B cell (primary cell): ENCODE measurements around the gene PLAC1. TPM values are rescaled to one million over a fixed set of nuclear protein-coding genes. Genes with fewer than 3 reads are reported as not detected.

Source experiments
- ATAC-seq: fragments of 200-7000 bp; cut with Tn5 transposase; one replicate; pipeline ENCODE4 v1.10.0; 2021; ENCODE audit warnings: low read depth, mild to moderate bottlenecking, moderate number of reproducible peaks, moderate library complexity
- CTCF ChIA-PET: fragments of 350-600 bp; sonication (Branson Sonifier 250); formaldehyde crosslinking; loops from one replicate; lab custom pipeline; 2021; ENCODE audit warnings: antibody characterized with exemption, inconsistent platforms; lab: Charles Lee
- POLR2A ChIA-PET: fragments of 350-600 bp; sonication (Branson Sonifier 250); formaldehyde crosslinking; loops from one replicate; lab custom pipeline; 2021; ENCODE audit warnings: antibody characterized with exemption; lab: Charles Lee
- DNase-seq: peaks from one replicate; pipeline ENCODE4 v3.0.0; 2013
- H2AFZ ChIP-seq: 2 replicates; pipeline ENCODE4 v1.6.1; 2012; ENCODE audit warnings: mild to moderate bottlenecking, low read depth, low read length; ENCODE audit not compliant: insufficient read depth, poor library complexity, severe bottlenecking
- H3K27ac ChIP-seq, 2 donors: 1 replicate in 1 of 2; 2 replicates in 1 of 2; pipeline ENCODE4 v1.5.1; 2012 to 2013; ENCODE audit warnings: low read length in 2 of 2, mild to moderate bottlenecking in 2 of 2, moderate library complexity in 1 of 2
- H3K27me3 ChIP-seq, 4 experiments: fragments of 200-600 bp in 1 of 4; sonication (generic) in 1 of 4; replicated peaks in 1 of 4; 1 replicate in 2 of 4; 2 replicates in 2 of 4; pipeline versions ENCODE4 v1.6.1 to v1.7.0; 2013 to 2016; ENCODE audit warnings: low read length in 3 of 4, mild to moderate bottlenecking in 2 of 4, mixed read lengths in 1 of 4, moderate library complexity in 1 of 4; ENCODE audit not compliant: insufficient read depth in 4 of 4, control insufficient read depth in 3 of 4; ENCODE audit errors: control extremely low read depth in 1 of 4
- H3K36me3 ChIP-seq, 2 experiments: replicated peaks in 1 of 2; 1 replicate in 1 of 2; 2 replicates in 1 of 2; pipeline versions ENCODE4 v1.6.1 to v1.7.1; 2013; ENCODE audit warnings: low read length in 1 of 2; ENCODE audit not compliant: insufficient read depth in 2 of 2, control insufficient read depth in 1 of 2; ENCODE audit errors: control extremely low read depth in 1 of 2, extremely low read depth in 1 of 2
- H3K4me1 ChIP-seq, 2 donors: fragments of 200-600 bp in 1 of 2; sonication (generic) in 1 of 2; 1 replicate in 1 of 2; 2 replicates in 1 of 2; pipeline versions ENCODE4 v1.5.1 to v1.6.1; 2013 to 2017; ENCODE audit warnings: low read length in 2 of 2; ENCODE audit not compliant: control insufficient read depth in 2 of 2, insufficient read depth in 2 of 2
- H3K4me2 ChIP-seq: replicated peaks from 2 replicates; pipeline ENCODE3; 2012; ENCODE audit warnings: mild to moderate bottlenecking, low read depth, low read length; ENCODE audit not compliant: poor library complexity, severe bottlenecking
- H3K4me3 ChIP-seq, 5 experiments: fragments of 200-600 bp in 1 of 5; sonication (generic) in 1 of 5; 1 replicate in 3 of 5; 2 replicates in 2 of 5; pipeline versions ENCODE4 v1.5.1 to v1.7.0; 2011 to 2016; ENCODE audit warnings: low read length in 4 of 5, mild to moderate bottlenecking in 4 of 5, low read depth in 2 of 5, control low read depth in 1 of 5, moderate library complexity in 1 of 5; ENCODE audit not compliant: insufficient read depth in 1 of 5; ENCODE audit errors: control extremely low read depth in 1 of 5, extremely low read depth in 1 of 5
- H3K79me2 ChIP-seq: fragments of 200-600 bp; sonication (generic); one replicate; pipeline ENCODE4 v1.6.0; 2016; ENCODE audit warnings: low read length; ENCODE audit not compliant: control insufficient read depth, insufficient read depth
- H3K9ac ChIP-seq: fragments of 200-600 bp; sonication (generic); 2 replicates; pipeline ENCODE4 v1.6.1; 2017; ENCODE audit warnings: mild to moderate bottlenecking, low read length, moderate library complexity
- H3K9me3 ChIP-seq, 3 donors: one replicate each; pipeline versions ENCODE4 v1.6.1 to v1.7.1; 2013; ENCODE audit warnings: low read length in 2 of 3; ENCODE audit not compliant: control insufficient read depth in 2 of 3, insufficient read depth in 1 of 3; ENCODE audit errors: control extremely low read depth in 1 of 3
- H4K20me1 ChIP-seq: 2 replicates; pipeline ENCODE4 v1.6.0; 2012; ENCODE audit warnings: mild to moderate bottlenecking, low read length; ENCODE audit not compliant: insufficient read depth, control insufficient read depth, poor library complexity, severe bottlenecking
- H3K27ac Mint-ChIP-seq: one replicate; pipeline ENCODE4 v1.8.0; 2021; ENCODE audit warnings: mixed read lengths
- H3K27me3 Mint-ChIP-seq: one replicate; pipeline ENCODE4 v1.8.0; 2021; ENCODE audit warnings: mixed read lengths
- H3K4me1 Mint-ChIP-seq: one replicate; pipeline ENCODE4 v1.8.0; 2021; ENCODE audit warnings: mixed read lengths
- H3K4me3 Mint-ChIP-seq: one replicate; pipeline ENCODE4 v1.8.0; 2021; ENCODE audit warnings: mixed read lengths
- H3K9me3 Mint-ChIP-seq: one replicate; pipeline ENCODE4 v1.8.0; 2022; ENCODE audit warnings: mixed read lengths; ENCODE audit not compliant: insufficient read depth
- CTCF ChIP-seq: fragments of 200-600 bp; IDR thresholded peaks from one replicate; pipeline ENCODE4 v1.8.0; 2022; ENCODE audit warnings: antibody characterized with exemption, mild to moderate bottlenecking
- EZH2 ChIP-seq: IDR thresholded peaks from 2 replicates; pipeline ENCODE4 v1.6.1; 2012; ENCODE audit warnings: borderline replicate concordance, low read depth, mild to moderate bottlenecking, moderate library complexity, low read length; ENCODE audit not compliant: insufficient read depth, poor library complexity, severe bottlenecking
- WGBS: methylation state at CpG from one replicate; pipeline ENCODE4 v1.1.5; 2013; ENCODE audit warnings: missing lambda C conversion rate; ENCODE audit not compliant: insufficient coverage; 5-methylcytosine and 5-hydroxymethylcytosine counted together
- intact Hi-C: fragments of 100-400 bp; cut with micrococcal nuclease; formaldehyde crosslinking; loops from one replicate; pipeline ENCODE4 v1.10.0; 2022
- polyA plus RNA-seq: library from polyadenylated mRNA; depleted of rRNA; stranded (reverse); fragments of >200 nt; gene quantifications from 2 replicates; pipeline ENCODE4 v1.2.3, GENCODE V29; 2012
- total RNA-seq, 2 donors: library from RNA; stranded (reverse); fragments of 120-200 nt in 1 of 2; gene quantifications; 1 replicate in 1 of 2; 2 replicates in 1 of 2; pipeline versions ENCODE4 v1.2.3 to v1.2.4, GENCODE V29; 2013 to 2022

PLAC1 gene
- total and polyA plus RNA-seq, 2 donors (not counting 1 experiment from before 2014, with no cell fraction given): not detected

GRCh38 chrX:134602410-134602809 lies 55.9 kb downstream of the PLAC1 start:
- Histone ChIP-seq H3K9ac (no peak overlapping the region), H3K27ac (no peak overlapping the region), H3K36me3 (no peaks in the 10 kb centered on the region), H3K9me3 (no peaks in the 10 kb centered on the region), H2AFZ (no peak overlapping the region), H3K4me2 (no peak overlapping the region), H3K4me1 (no peaks in the 10 kb centered on the region), H3K27me3 (peaks cover 0 to 11% (median 0%) of the 10 kb centered on the region in 4 experiments), H3K4me3 (no peak overlapping the region), H4K20me1 (no peaks in the 10 kb centered on the region), H3K79me2 (no peaks in the 10 kb centered on the region)
- H3K4me3 Mint-ChIP-seq: no peak overlapping the region
- TF ChIP-seq CTCF (no peak), EZH2 (no peak)
- no peak overlapping the region for H3K27ac Mint-ChIP-seq
- no peaks in the 10 kb centered on the region for H3K4me1 Mint-ChIP-seq
- no peaks in the 10 kb centered on the region for H3K9me3 Mint-ChIP-seq
- no peak for ATAC-seq
- CTCF ChIA-PET: no interaction called here
- intact Hi-C loops: no loop called here
- no peak for DNase-seq
- peaks cover 12% of the 10 kb centered on the region for H3K27me3 Mint-ChIP-seq
- POLR2A ChIA-PET: no interaction called here

DNA sequence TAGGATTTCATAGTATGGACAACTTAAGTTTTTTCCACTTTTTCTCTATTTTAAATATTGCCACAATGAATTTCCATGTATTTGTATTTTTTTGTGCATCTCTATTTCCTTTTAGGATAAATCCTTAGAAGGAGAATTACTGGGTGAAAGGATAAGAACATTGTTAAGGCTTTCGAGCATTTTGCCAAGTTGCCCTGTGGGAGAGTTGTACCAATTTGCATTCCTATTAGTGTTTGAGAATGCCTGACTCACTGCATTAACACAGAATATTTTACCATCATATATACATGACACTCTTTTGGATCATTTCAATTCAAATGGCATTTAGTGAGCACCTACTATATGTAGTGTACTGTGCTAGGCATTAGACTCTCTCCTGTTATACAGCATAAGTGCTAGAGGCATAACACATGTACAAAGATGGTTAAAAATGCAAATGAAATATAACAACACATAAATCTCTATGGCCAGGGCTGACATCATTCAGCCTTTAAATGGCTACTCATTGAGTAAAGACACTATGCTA lies 57.0 kb downstream of the PLAC1 start:
- intact Hi-C loops: no loop called here
- no peak overlapping the region for H3K27ac ChIP-seq
- POLR2A ChIA-PET: interaction anchor here (0.7 kb wide), 1 partner anchor 55 kb away, joined by 3 read pairs; no protein-coding TSS in a partner anchor
- ATAC-seq (no peak), DNase-seq (no peak)
- H3K36me3 ChIP-seq: no peaks in the 10 kb centered on the region
- H3K27me3 ChIP-seq: peaks cover 0 to 13% (median 0%) of the 10 kb centered on the region in 4 experiments
- H3K4me1 Mint-ChIP-seq: no peaks in the 10 kb centered on the region
- H2AFZ ChIP-seq: no peak overlapping the region
- peaks cover 19% of the 10 kb centered on the region for H3K27me3 Mint-ChIP-seq
- H3K9me3 ChIP-seq: no peaks in the 10 kb centered on the region
- TF ChIP-seq EZH2 (no peak), CTCF (no peak)
- H3K4me1 ChIP-seq: no peaks in the 10 kb centered on the region
- H3K4me2 ChIP-seq: no peak overlapping the region
- no peak overlapping the region for H3K27ac Mint-ChIP-seq
- no peak overlapping the region for H3K4me3 ChIP-seq
- CTCF ChIA-PET: no interaction called here
- H3K79me2 ChIP-seq: no peaks in the 10 kb centered on the region
- H3K9me3 Mint-ChIP-seq: no peaks in the 10 kb centered on the region
- WGBS: no CpG with 5 or more reads among the region's 1 CpG
- H3K9ac ChIP-seq: no peak overlapping the region
- no peak overlapping the region for H3K4me3 Mint-ChIP-seq
- no peaks in the 10 kb centered on the region for H4K20me1 ChIP-seq
